AG04450 (cell line): ENCODE data around the gene NFATC4. TPM values are rescaled to one million over a fixed set of nuclear protein-coding genes. Genes with fewer than 3 reads are reported as not detected.

Experiments
- CTCF ChIA-PET: fragments of 300-600, 350-600 bp; formaldehyde crosslinking; extraction: SDS; loops from one replicate; lab custom pipeline; 2022; ENCODE audit warnings: antibody characterized with exemption, inconsistent platforms; lab: Charles Lee
- POLR2A ChIA-PET: fragments of 350-600 bp; formaldehyde crosslinking; extraction: SDS; loops from one replicate; lab custom pipeline; 2021; ENCODE audit warnings: antibody characterized with exemption, inconsistent platforms; lab: Yijun Ruan, JAX
- DNase-seq: peaks from one replicate; pipeline ENCODE4 v3.0.0-alpha.2; 2011; ENCODE audit warnings: low read depth, low spot score
- H3K27ac ChIP-seq: one replicate; pipeline ENCODE4 v1.5.1; 2012; ENCODE audit warnings: low read depth, low read length, control low read depth
- H3K27me3 ChIP-seq: one replicate; pipeline ENCODE4 v1.6.0; 2012; ENCODE audit warnings: low read length; ENCODE audit not compliant: control insufficient read depth, insufficient read depth
- H3K4me3 ChIP-seq: 2 replicates; pipeline ENCODE4 v1.5.1; 2011; ENCODE audit warnings: mild to moderate bottlenecking, low read depth, low read length, control low read depth
- H3K9me3 ChIP-seq: 2 replicates; pipeline ENCODE4 v1.5.1; 2012; ENCODE audit warnings: low read length; ENCODE audit not compliant: control insufficient read depth, insufficient read depth
- CTCF ChIP-seq: IDR thresholded peaks from 2 replicates; pipeline ENCODE4 v1.5.1; 2011; ENCODE audit warnings: low read depth, low read length, control low read depth, inconsistent platforms
- polyA plus RNA-seq: library from polyadenylated mRNA; depleted of rRNA; stranded (reverse); fragments of >200 nt; gene quantifications from 2 replicates; pipeline ENCODE4 v1.2.3, GENCODE V29; 2011

NFATC4 gene
- polyA plus RNA-seq, 1 experiment, result 42.0 TPM

DNA sequence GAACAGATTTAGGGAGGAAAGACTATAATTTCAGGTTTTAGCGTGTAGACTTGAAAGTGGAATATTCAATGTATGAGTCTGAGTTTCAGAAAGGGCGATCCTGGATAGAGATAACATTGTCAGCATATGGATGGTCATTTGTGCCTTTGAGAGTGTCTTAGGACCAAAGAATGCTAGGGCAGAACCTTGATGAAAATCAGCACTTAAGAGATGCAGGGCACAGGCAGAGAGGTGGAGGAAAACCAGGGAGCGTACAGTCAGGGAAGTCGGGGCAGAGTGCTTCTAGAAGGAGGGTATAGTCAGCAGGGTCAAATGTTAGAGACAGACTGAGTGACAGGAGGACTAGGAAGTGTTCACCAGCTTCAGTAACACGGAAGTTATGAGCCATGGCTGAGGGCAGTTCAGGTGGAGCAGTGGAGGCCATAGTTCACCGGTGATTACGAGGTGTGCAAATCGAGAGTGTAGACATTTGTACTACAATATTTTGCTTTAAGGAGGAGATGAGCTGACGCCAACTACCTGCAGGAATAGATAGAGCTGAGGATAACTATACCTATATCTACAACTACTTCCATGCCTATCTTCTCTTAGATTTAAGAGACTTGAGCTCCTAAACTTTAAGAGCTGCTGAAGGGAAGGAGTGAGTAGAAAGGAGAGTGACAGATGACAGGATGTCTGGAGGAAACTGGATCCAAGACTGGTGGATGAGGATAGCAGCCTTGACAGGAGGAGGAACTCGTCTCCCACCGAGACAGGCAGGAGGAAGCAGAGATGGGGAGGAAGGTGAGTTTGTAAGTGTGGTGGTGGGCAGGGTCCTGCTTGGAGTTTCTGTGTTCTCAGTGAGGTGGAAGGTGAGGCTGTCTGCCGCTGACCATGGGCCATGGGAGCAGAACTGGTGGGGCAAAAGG is 55.0 kb downstream of the NFATC4 start:
- CTCF ChIA-PET, result interaction anchor here (1.1 to 3.1 kb wide), 7 partner anchors 9 to 126 kb away, joined by 3 to 20 read pairs (median 5); no protein-coding TSS in a partner anchor
- POLR2A ChIA-PET, result no interaction called here
- no peak overlapping the region for H3K4me3 ChIP-seq
- no peak for DNase-seq
- no peak for TF ChIP-seq CTCF
- H3K27me3 ChIP-seq, result peaks cover 25% of the 10 kb centered on the region
- H3K27ac ChIP-seq, result no peak overlapping the region
- no peaks in the 10 kb centered on the region for H3K9me3 ChIP-seq

- TF ChIP-seq CTCF, result no peak
- Histone ChIP-seq H3K4me3 (no peak overlapping the region), H3K27me3 (peaks cover 5% of the 10 kb centered on the region), H3K9me3 (peaks cover 3% of the 10 kb centered on the region; the same call in 1 of the 2 replicates), H3K27ac (no peak overlapping the region)
- POLR2A ChIA-PET, result no interaction called here
- CTCF ChIA-PET, result interaction anchor here (1.1 to 2.2 kb wide), 4 partner anchors 11 to 92 kb away, joined by 3 to 19 read pairs (median 12); no protein-coding TSS in a partner anchor
- no peak for DNase-seq
Observed at GRCh38 chr14:24425704-24426103, 57.7 kb downstream of the NFATC4 start.

DNA sequence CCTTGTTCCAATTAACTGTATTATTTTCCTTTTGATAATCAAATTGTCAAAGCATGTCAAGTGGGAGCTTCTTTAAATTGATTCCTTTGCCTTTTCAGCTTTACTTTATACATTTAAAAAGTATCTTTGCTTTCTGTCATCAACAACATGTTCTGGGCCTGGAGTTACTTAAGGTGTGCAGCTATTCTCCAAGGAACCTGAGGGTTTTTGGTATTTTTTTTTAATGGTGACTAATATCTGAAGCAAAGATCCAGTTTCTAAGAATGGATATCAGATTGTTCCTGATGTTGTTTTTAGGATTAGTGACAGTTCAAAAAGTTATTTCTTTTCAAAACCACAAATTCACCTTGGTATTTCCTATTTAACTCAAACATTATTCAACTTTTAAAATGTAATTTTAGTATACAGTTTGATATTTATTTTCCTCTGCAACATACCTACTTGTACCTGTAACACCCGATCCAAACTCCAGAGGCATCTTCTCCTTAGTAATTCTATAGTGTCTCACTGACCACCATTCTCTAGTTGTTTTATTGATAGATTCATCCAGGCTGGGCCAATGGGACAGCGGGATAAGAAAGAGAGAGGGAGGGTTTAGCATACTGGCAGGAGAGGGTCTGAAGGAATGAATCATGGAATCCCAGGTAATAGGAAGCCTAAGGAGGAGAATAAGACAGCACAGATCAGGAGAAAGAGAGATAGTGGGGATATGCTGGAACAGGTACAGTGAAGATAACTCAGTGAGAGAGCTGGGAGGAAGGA is 58.3 kb downstream of the NFATC4 start:
- DNase-seq, result no peak
- Histone ChIP-seq H3K27me3 (peaks cover 4% of the 10 kb centered on the region), H3K4me3 (no peak overlapping the region), H3K27ac (no peak overlapping the region), H3K9me3 (peaks cover 3% of the 10 kb centered on the region; the same call in 1 of the 2 replicates)
- ChIA-PET POLR2A (no interaction called here), CTCF (interaction anchor here (1.1 to 13.3 kb wide), 4 partner anchors 10 to 94 kb away, joined by 5 to 712 read pairs (median 18); partner anchors contain the start of genes ADCY4 and RIPK3)
- no peak for TF ChIP-seq CTCF

DNA sequence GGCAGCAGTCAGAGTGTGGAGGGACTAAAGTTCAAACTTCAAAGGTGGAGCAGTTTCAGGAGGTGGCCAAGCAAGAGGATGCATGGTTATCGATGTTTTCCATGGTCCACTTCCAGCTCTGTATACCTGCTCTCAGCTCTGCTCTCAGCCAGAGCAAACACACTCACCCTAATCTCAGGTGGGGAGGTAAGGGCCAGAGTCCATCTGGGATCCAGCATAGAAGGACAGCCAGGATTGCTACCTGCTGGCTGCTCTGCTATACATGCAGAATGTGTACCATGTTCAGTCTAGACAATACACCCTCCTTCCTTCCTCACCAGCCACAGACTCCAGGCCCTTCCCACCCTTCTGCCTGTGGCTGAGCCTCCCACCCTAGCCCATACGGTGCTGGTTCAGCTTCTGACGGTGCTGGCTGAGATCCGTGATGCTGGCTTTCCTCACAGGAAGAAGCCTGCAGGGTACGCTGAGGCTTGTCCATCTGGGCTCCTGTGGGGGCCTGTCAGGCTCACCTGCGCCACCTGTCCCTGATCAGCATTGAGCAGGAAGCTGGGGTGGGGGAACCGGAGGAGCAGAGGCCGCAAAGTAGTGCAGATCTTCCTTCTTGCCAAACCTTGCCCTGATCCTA is 59.0 kb downstream of the NFATC4 start:
- POLR2A ChIA-PET, result no interaction called here
- DNase-seq, result no peak
- TF ChIP-seq CTCF, result no peak
- Histone ChIP-seq H3K4me3 (no peak overlapping the region), H3K9me3 (peaks cover 3% of the 10 kb centered on the region; the same call in 1 of the 2 replicates), H3K27ac (no peak overlapping the region), H3K27me3 (peaks cover 3% of the 10 kb centered on the region)
- CTCF ChIA-PET, result interaction anchor here (13.3 kb wide), 1 partner anchor 95 kb away, joined by 712 read pairs; the partner anchor contains the start of genes ADCY4 and RIPK3
